HepG2 (cell line): ENCODE results near the gene RIPOR1. TPM values are rescaled to one million over a fixed set of nuclear protein-coding genes. Genes with fewer than 3 reads are reported as not detected.

Experiments used
- HINFP ChIP-seq: sonication (generic); formaldehyde crosslinking; IDR thresholded peaks from 2 replicates; pipeline ENCODE4 v1.4.0; 2020; ENCODE audit warnings: low read depth, mild to moderate bottlenecking, missing genetic modification reagents
- HNRNPLL ChIP-seq: fragments of 200-400 bp; formaldehyde crosslinking; IDR thresholded peaks from 2 replicates; pipeline ENCODE4 v1.6.1; 2017; ENCODE audit warnings: mild to moderate bottlenecking, low read depth, low read length; ENCODE audit not compliant: poor library complexity, severe bottlenecking
- POLR2AphosphoS2 ChIP-seq: IDR thresholded peaks from 2 replicates; pipeline ENCODE4 v1.6.1; 2011; ENCODE audit warnings: low read depth, low read length, improper control_type of control experiment
- SP1 ChIP-seq, 2 experiments: fragments of 450-650 bp in 1 of 2; sonication (generic) in 1 of 2; formaldehyde crosslinking in 1 of 2; IDR thresholded peaks; 2 replicates each; pipeline versions ENCODE4 v1.4.0 to v1.6.1; 2016 to 2020; ENCODE audit warnings: missing genetic modification reagents in 1 of 2
- TBX3 ChIP-seq: fragments of 450-650 bp; IDR thresholded peaks from 2 replicates; pipeline ENCODE4 v1.6.1; 2017; ENCODE audit warnings: antibody characterized with exemption, mild to moderate bottlenecking, inconsistent platforms, borderline replicate concordance
- ZBTB43 ChIP-seq: sonication (generic); formaldehyde crosslinking; conservative IDR thresholded peaks from 2 replicates; pipeline ENCODE4 v1.4.0; 2020; ENCODE audit warnings: missing genetic modification reagents
- ZNF264 ChIP-seq: sonication (generic); formaldehyde crosslinking; IDR thresholded peaks from 2 replicates; pipeline ENCODE4 v1.4.0; 2020; ENCODE audit warnings: missing genetic modification reagents
- ZNF484 ChIP-seq: sonication (generic); formaldehyde crosslinking; IDR thresholded peaks from 2 replicates; pipeline ENCODE4 v1.5.1; 2020; ENCODE audit warnings: mild to moderate bottlenecking, low read depth, missing genetic modification reagents, borderline replicate concordance
- ZNF512 ChIP-seq: sonication (generic); formaldehyde crosslinking; IDR thresholded peaks from 2 replicates; pipeline ENCODE4 v1.4.0; 2020; ENCODE audit warnings: mild to moderate bottlenecking, missing genetic modification reagents
- ZNF562 ChIP-seq: sonication (generic); formaldehyde crosslinking; IDR thresholded peaks from 2 replicates; pipeline ENCODE4 v1.8.0; 2022; ENCODE audit warnings: missing genetic modification reagents, borderline replicate concordance
- ZNF570 ChIP-seq: sonication (generic); formaldehyde crosslinking; IDR thresholded peaks from 2 replicates; pipeline ENCODE4 v1.4.0; 2020; ENCODE audit warnings: mild to moderate bottlenecking, missing genetic modification reagents, borderline replicate concordance
- ZNF652 ChIP-seq: IDR thresholded peaks from 2 replicates; pipeline ENCODE4 v1.6.1; 2016; ENCODE audit warnings: low read depth, borderline replicate concordance
- ZNF7 ChIP-seq: IDR thresholded peaks from 2 replicates; pipeline ENCODE4 v1.6.1; 2016; ENCODE audit warnings: missing biosample characterization, missing genetic modification reagents
- ZSCAN9 ChIP-seq: IDR thresholded peaks from 2 replicates; pipeline ENCODE4 v1.6.1; 2016; ENCODE audit warnings: borderline replicate concordance
- polyA plus RNA-seq, 8 experiments: library from polyadenylated mRNA; depleted of rRNA in 3 of 8; stranded (reverse) in 7 of 8; unstranded in 1 of 8; fragments of >200 nt; fragmentation: Illumina TruSeq in 4 of 8; extraction: Trizol in 4 of 8; gene quantifications; 2 replicates each; pipeline versions ENCODE4 v1.2.1 to v1.2.3, GENCODE V29; 2011 to 2016; ENCODE audit warnings: low read depth in 4 of 8, missing spikeins in 1 of 8, mixed read lengths in 1 of 8; ENCODE audit not compliant: insufficient read depth in 1 of 8
- total RNA-seq, 5 experiments: library from RNA; depleted of rRNA; stranded (reverse); fragments of >200 nt; fragmentation: Illumina TruSeq; extraction: Trizol; gene quantifications; 2 replicates each; pipeline ENCODE4 v1.2.3, GENCODE V29; 2016; ENCODE audit warnings: low read depth in 1 of 5
- TF ChIP-seq, protein P1 (sequence below): sonication (generic); formaldehyde crosslinking; IDR thresholded peaks from 2 replicates; pipeline ENCODE4 v1.5.0; 2020; ENCODE audit warnings: mild to moderate bottlenecking, missing genetic modification reagents
- TF ChIP-seq, protein P2 (sequence below): IDR thresholded peaks from 2 replicates; pipeline ENCODE4 v1.6.1; 2016; ENCODE audit warnings: missing biosample characterization, missing genetic modification reagents, low read depth
- TF ChIP-seq, protein P3 (sequence below): sonication (generic); formaldehyde crosslinking; conservative IDR thresholded peaks from 2 replicates; pipeline ENCODE4 v1.8.1; 2023; ENCODE audit warnings: missing genetic modification reagents

Gene RIPOR1
- total and polyA plus RNA-seq, 2 of the 13 experiments (the other 11 are each of a cell fraction or from before 2014, with no cell fraction given) = 4.6 to 8.1 TPM

DNA sequence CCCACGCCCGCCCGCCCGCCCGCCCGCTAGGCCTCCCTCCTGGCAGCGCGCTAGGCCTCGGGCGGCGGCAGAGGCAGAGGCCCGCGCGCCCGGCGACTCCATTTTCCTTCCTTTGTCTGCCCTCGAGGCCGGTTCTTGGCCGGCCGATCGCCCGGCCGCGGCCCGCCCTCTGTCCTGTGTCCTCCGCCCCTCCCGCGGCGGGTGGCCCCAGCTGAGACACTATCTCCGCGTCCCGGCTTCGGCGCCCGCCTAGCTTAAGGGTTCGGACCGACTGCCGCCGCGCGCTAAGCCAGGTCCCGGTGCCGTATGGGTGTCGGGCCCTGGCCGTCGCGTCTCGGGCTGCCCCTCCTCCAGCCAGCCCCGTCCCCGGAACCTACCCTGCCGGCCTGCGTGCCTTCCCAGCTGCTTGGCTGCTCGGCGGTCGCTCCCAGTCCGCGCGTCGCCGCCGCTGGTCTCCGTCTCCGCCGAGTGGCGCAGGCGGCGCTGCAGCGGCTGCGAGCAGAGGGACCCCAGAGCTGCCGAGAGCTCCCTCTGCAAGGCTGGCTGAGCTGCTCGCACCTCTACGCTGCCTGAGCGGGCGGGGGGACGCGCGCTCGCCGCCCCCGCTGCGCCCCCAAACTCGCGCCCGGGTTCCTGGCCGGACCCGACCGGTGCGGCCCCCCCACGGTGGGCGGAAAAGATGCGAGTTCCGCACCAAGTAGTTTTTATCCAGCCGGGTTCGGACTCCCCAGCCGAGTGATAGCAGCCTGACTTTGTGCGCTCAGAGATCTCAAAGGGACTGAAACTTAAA is 34.5 kb downstream of the RIPOR1 start (continued):
- TF ChIP-seq, protein P1, sequence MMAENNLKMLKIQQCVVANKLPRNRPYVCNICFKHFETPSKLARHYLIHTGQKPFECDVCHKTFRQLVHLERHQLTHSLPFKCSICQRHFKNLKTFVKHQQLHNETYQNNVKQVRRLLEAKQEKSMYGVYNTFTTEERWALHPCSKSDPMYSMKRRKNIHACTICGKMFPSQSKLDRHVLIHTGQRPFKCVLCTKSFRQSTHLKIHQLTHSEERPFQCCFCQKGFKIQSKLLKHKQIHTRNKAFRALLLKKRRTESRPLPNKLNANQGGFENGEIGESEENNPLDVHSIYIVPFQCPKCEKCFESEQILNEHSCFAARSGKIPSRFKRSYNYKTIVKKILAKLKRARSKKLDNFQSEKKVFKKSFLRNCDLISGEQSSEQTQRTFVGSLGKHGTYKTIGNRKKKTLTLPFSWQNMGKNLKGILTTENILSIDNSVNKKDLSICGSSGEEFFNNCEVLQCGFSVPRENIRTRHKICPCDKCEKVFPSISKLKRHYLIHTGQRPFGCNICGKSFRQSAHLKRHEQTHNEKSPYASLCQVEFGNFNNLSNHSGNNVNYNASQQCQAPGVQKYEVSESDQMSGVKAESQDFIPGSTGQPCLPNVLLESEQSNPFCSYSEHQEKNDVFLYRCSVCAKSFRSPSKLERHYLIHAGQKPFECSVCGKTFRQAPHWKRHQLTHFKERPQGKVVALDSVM (CRISPR knock-in tag) = peak; percentile 6; the same call in 1 of the 2 replicates
- TF ChIP-seq ZNF652 (no peak), SP1 (IDR thresholded peaks at IDR 0.05) (no peak), SP1 (CRISPR knock-in tag; IDR thresholded peaks at IDR 0.05) (no peak), TBX3 (no peak), ZNF512 (CRISPR knock-in tag) (no peak), HNRNPLL (peak; percentile 83), ZNF7 (peak; percentile 27; the same call in 1 of the 2 replicates), ZNF264 (CRISPR knock-in tag) (peak; percentile 36; the same call in 1 of the 2 replicates), ZSCAN9 (peak; percentile 8; the same call in 1 of the 2 replicates), ZBTB43 (peak; percentile 61), ZNF570 (CRISPR knock-in tag) (no peak), HINFP (CRISPR knock-in tag) (no peak), POLR2AphosphoS2 (no peak), ZNF484 (CRISPR knock-in tag) (0 out of 2 replicates have a peak, but pooled peaks have one; percentile 83), ZNF562 (CRISPR knock-in tag) (no peak)
- TF ChIP-seq, protein P2, sequence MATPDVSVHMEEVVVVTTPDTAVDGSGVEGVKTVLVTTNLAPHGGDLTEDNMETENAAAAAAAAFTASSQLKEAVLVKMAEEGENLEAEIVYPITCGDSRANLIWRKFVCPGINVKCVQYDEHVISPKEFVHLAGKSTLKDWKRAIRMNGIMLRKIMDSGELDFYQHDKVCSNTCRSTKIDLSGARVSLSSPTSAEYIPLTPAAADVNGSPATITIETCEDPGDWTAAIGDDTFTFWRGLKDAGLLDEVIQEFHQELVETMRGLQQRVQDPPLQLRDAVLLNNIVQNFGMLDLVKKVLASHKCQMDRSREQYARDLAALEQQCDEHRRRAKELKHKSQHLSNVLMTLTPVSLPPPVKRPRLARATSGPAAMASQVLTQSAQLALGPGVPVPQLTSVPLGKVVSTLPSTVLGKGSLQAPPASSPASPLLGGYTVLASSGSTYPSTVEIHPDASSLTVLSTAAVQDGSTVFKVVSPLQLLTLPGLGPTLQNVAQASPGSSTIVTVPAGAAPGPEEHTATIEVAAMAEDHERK = no peak
- TF ChIP-seq, protein P3, sequence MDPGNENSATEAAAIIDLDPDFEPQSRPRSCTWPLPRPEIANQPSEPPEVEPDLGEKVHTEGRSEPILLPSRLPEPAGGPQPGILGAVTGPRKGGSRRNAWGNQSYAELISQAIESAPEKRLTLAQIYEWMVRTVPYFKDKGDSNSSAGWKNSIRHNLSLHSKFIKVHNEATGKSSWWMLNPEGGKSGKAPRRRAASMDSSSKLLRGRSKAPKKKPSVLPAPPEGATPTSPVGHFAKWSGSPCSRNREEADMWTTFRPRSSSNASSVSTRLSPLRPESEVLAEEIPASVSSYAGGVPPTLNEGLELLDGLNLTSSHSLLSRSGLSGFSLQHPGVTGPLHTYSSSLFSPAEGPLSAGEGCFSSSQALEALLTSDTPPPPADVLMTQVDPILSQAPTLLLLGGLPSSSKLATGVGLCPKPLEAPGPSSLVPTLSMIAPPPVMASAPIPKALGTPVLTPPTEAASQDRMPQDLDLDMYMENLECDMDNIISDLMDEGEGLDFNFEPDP (CRISPR knock-in tag) = no peak; the same call in 1 of the 2 replicates
